Ascending aorta (tissue), 2 donors: ENCODE data around the gene PFN3. TPM values are rescaled to one million over a fixed set of nuclear protein-coding genes. Genes with fewer than 3 reads are reported as not detected.

Experiments used
- DNase-seq, 2 donors: peaks; one replicate each; pipeline ENCODE4 v3.0.0-alpha.2; 2019; ENCODE audit warnings: low spot score in 2 of 2
- H3K27ac ChIP-seq, 2 donors: fragments of 200-600 bp; sonication (generic); one replicate each; pipeline ENCODE4 v1.5.1; 2016 to 2017; ENCODE audit warnings: mild to moderate bottlenecking in 1 of 2
- H3K27me3 ChIP-seq: fragments of 200-600 bp; sonication (generic); one replicate; pipeline ENCODE4 v1.5.1; 2017
- H3K36me3 ChIP-seq, 2 donors: fragments of 200-600 bp; sonication (generic); one replicate each; pipeline ENCODE4 v1.5.1; 2016
- H3K4me1 ChIP-seq, 2 donors: fragments of 200-600 bp; sonication (generic); one replicate each; pipeline ENCODE4 v1.5.1; 2016 to 2017; ENCODE audit warnings: mild to moderate bottlenecking in 1 of 2
- H3K4me3 ChIP-seq, 2 donors: fragments of 200-600 bp; sonication (generic); one replicate each; pipeline ENCODE4 v1.5.1; 2016 to 2017; ENCODE audit warnings: mild to moderate bottlenecking in 1 of 2
- H3K9me3 ChIP-seq, 2 donors: fragments of 200-600 bp; sonication (generic); one replicate each; pipeline ENCODE4 v1.5.1; 2016
- intact Hi-C: fragments of 100-400 bp; cut with DNase I; formaldehyde crosslinking; loops from one replicate; pipeline ENCODE4 v1.15.1; 2023
- total RNA-seq: library from RNA; depleted of rRNA; stranded (reverse); fragments of >200 nt; gene quantifications from one replicate; pipeline ENCODE4 v1.1.0, GENCODE V29; 2016
- TF ChIP-seq, protein P1 (sequence below), 3 experiments: fragments of 200-600 bp in 2 of 3; fragments of 450-650 bp in 1 of 3; sonication (generic) in 2 of 3; IDR thresholded peaks; one replicate each; pipeline ENCODE4 v1.5.1; 2016 to 2019; ENCODE audit warnings: antibody characterized with exemption in 3 of 3, mild to moderate bottlenecking in 1 of 3, moderate library complexity in 1 of 3

PFN3 gene
- total RNA-seq, 1 donor from 2014 or later, result not detected

- Histone ChIP-seq H3K27ac (no peak overlapping the region), H3K36me3 (no peaks in the 10 kb centered on the region), H3K4me1 (no peaks in the 10 kb centered on the region), H3K9me3 (no peaks in the 10 kb centered on the region), H3K4me3 (no peak overlapping the region), H3K27me3 (no peaks in the 10 kb centered on the region)
- intact Hi-C loops, result no loop called here
- TF ChIP-seq, protein P1, sequence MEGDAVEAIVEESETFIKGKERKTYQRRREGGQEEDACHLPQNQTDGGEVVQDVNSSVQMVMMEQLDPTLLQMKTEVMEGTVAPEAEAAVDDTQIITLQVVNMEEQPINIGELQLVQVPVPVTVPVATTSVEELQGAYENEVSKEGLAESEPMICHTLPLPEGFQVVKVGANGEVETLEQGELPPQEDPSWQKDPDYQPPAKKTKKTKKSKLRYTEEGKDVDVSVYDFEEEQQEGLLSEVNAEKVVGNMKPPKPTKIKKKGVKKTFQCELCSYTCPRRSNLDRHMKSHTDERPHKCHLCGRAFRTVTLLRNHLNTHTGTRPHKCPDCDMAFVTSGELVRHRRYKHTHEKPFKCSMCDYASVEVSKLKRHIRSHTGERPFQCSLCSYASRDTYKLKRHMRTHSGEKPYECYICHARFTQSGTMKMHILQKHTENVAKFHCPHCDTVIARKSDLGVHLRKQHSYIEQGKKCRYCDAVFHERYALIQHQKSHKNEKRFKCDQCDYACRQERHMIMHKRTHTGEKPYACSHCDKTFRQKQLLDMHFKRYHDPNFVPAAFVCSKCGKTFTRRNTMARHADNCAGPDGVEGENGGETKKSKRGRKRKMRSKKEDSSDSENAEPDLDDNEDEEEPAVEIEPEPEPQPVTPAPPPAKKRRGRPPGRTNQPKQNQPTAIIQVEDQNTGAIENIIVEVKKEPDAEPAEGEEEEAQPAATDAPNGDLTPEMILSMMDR (IDR thresholded peaks at IDR 0.05), result no peak
- no peak for DNase-seq
Measured at GRCh38 chr5:177385720-177386119, 14.7 kb downstream of the PFN3 start.

DNA sequence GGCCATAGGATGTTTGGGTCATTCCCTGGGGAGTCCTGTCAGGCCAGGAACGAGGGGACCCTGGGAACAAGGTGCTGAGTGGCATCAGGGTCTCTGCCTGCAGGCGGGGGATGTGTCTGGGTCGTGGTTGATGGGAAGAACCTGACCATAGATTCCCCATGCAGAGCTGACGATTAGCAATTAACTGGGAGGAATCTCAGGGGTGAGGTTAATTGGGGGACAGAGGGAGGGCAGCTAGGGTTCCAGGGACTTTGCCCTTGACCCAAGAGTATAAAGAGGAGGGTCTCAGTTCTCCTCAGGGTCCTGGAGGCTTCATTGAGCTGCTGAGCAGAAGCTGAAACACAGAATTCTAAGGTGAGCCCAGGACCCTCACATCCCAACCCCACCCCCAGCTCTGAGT is 16.3 kb downstream of the PFN3 start, which contains the start of gene SLC34A1:
SLC34A1 (plus strand) TSS at position 301 of the 400 bp plus-strand sequence. CDS start 1,308 bp downstream, outside the sequence.
- Histone ChIP-seq H3K4me1 (no peaks in the 10 kb centered on the region), H3K27me3 (no peaks in the 10 kb centered on the region), H3K9me3 (no peaks in the 10 kb centered on the region), H3K4me3 (no peak within 1 kb of the TSS), H3K27ac (no peak within 1 kb of the TSS), H3K36me3 (no peaks in the 10 kb centered on the region)
- no peak for DNase-seq
- TF ChIP-seq, protein P1 (IDR thresholded peaks at IDR 0.05), result no peak
- intact Hi-C loops, result no loop called here

DNA sequence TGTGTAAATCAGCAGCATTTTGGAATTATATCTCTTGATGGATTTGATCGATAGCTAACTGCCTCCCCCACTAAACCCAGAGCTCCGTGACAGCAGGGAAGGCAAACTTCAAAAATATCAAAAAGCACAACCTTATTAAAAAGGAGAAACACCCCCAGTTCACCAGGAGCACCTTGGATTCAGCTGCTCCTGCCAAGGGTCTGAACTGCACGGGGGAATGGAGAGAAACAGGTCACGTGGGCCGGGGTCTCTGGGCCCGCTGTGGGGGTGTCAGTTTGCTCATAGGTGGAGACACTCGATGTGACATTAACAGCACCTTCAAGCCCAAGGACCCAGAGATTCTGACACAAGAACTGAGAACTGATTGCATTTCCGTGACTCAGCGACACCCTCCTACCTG is 17.3 kb downstream of the PFN3 start:
- no peaks in the 10 kb centered on the region for H3K36me3 ChIP-seq
- no peak overlapping the region for H3K27ac ChIP-seq
- H3K4me3 ChIP-seq, result no peak overlapping the region
- TF ChIP-seq, protein P1 (IDR thresholded peaks at IDR 0.05), result no peak
- intact Hi-C loops, result no loop called here
- H3K9me3 ChIP-seq, result no peaks in the 10 kb centered on the region
- no peaks in the 10 kb centered on the region for H3K27me3 ChIP-seq
- no peak for DNase-seq
- H3K4me1 ChIP-seq, result no peaks in the 10 kb centered on the region

- Histone ChIP-seq H3K4me1 (no peaks in the 10 kb centered on the region), H3K4me3 (no peak overlapping the region), H3K9me3 (no peaks in the 10 kb centered on the region), H3K27me3 (no peaks in the 10 kb centered on the region), H3K27ac (no peak overlapping the region), H3K36me3 (no peaks in the 10 kb centered on the region)
- DNase-seq, result no peak
- intact Hi-C loops, result no loop called here
- TF ChIP-seq, protein P1 (IDR thresholded peaks at IDR 0.05), result peak in 2 of 3 experiments; percentile 5 to 39
Measured at GRCh38 chr5:177382423-177383029, 17.9 kb downstream of the PFN3 start.

GRCh38 chr5:177380805-177381126 is 19.7 kb downstream of the PFN3 start:
- no peak overlapping the region for H3K4me3 ChIP-seq
- H3K27ac ChIP-seq, result no peak overlapping the region
- no peaks in the 10 kb centered on the region for H3K36me3 ChIP-seq
- no peaks in the 10 kb centered on the region for H3K4me1 ChIP-seq
- no peak for DNase-seq
- intact Hi-C loops, result no loop called here
- TF ChIP-seq, protein P1 (IDR thresholded peaks at IDR 0.05), result no peak
- H3K27me3 ChIP-seq, result no peaks in the 10 kb centered on the region
- H3K9me3 ChIP-seq, result no peaks in the 10 kb centered on the region
